GM21515 (cell line): ENCODE results near the gene BCLAF1.
A peak's percentile ranks its signal among the peaks of the same experiment; 100 is the strongest.
"Not testable (repeated sequence)": the region's sequence is repeated elsewhere in the genome, so short reads cannot be mapped to it uniquely, and the experiment has no call there.

ENCODE experiments used
- ATAC-seq: cut with Tn5 transposase; IDR thresholded peaks from one replicate; pipeline ENCODE4 v1.9.1; 2021; ENCODE audit not compliant: unreplicated experiment

The BCLAF1 gene

GRCh38 chr6:136309171-136309570, 19.5 kb upstream of the BCLAF1 start:
- no peak for ATAC-seq

- ATAC-seq, result not testable (repeated sequence)
Measured at GRCh38 chr6:136308469-136308868, 18.8 kb upstream of the BCLAF1 start.

GRCh38 chr6:136307351-136307750, 17.7 kb upstream of the BCLAF1 start:
- no peak for ATAC-seq

GRCh38 chr6:136306466-136306865, 16.8 kb upstream of the BCLAF1 start:
- no peak for ATAC-seq

- ATAC-seq, result no peak
Measured at GRCh38 chr6:136304410-136304809, 14.8 kb upstream of the BCLAF1 start.

- no peak for ATAC-seq
Measured at GRCh38 chr6:136303516-136303915, 13.9 kb upstream of the BCLAF1 start.

GRCh38 chr6:136294621-136295020, 5.0 kb upstream of the BCLAF1 start:
- no peak for ATAC-seq

- ATAC-seq, result peak; percentile 27
Measured at GRCh38 chr6:136290410-136291010, 864 bp upstream of the BCLAF1 start.

GRCh38 chr6:136289327-136289578, 393 bp downstream of the BCLAF1 start:
- peak; percentile 43 for ATAC-seq

GRCh38 chr6:136288566-136289326, 900 bp downstream of the BCLAF1 start:
- ATAC-seq, result peak; percentile 37

GRCh38 chr6:136284909-136285308, 4.7 kb downstream of the BCLAF1 start:
- no peak for ATAC-seq

- ATAC-seq, result no peak
Measured at GRCh38 chr6:136282906-136283305, 6.7 kb downstream of the BCLAF1 start.

GRCh38 chr6:136280032-136280609, 9.5 kb downstream of the BCLAF1 start:
- no peak for ATAC-seq

GRCh38 chr6:136274062-136274461, 15.6 kb downstream of the BCLAF1 start:
- ATAC-seq, result no peak

- ATAC-seq, result no peak
Measured at GRCh38 chr6:136265101-136265500, 24.5 kb downstream of the BCLAF1 start.

GRCh38 chr6:136262940-136263339, 26.7 kb downstream of the BCLAF1 start:
- no peak for ATAC-seq

GRCh38 chr6:136254851-136255466, 34.7 kb downstream of the BCLAF1 start:
- no peak for ATAC-seq

- ATAC-seq, result no peak
Measured at GRCh38 chr6:136253734-136254133, 35.9 kb downstream of the BCLAF1 start.

- ATAC-seq, result no peak
Measured at GRCh38 chr6:136252441-136252840, 37.2 kb downstream of the BCLAF1 start.

GRCh38 chr6:136251394-136251793, 38.3 kb downstream of the BCLAF1 start:
- ATAC-seq, result no peak

- peak; percentile 5 for ATAC-seq
Measured at GRCh38 chr6:136250686-136251008, 39.0 kb downstream of the BCLAF1 start.
